HEK293 (cell line): ENCODE measurements around the gene RIPK3.

Source experiments
- FEZF1 ChIP-seq: fragments of 450-650 bp; formaldehyde crosslinking; IDR thresholded peaks from 2 replicates; pipeline ENCODE4 v1.5.1; 2016; ENCODE audit warnings: missing biosample characterization, missing genetic modification characterization
- GLIS1 ChIP-seq: fragments of 450-650 bp; formaldehyde crosslinking; IDR thresholded peaks from 2 replicates; pipeline ENCODE4 v1.5.1; 2016; ENCODE audit warnings: missing biosample characterization, missing genetic modification characterization
- INSM2 ChIP-seq: fragments of 450-650 bp; formaldehyde crosslinking; IDR thresholded peaks from 2 replicates; pipeline ENCODE4 v1.5.1; 2016; ENCODE audit warnings: missing biosample characterization, missing genetic modification characterization
- KLF8 ChIP-seq: fragments of 450-650 bp; formaldehyde crosslinking; IDR thresholded peaks from 2 replicates; pipeline ENCODE4 v1.5.1; 2016; ENCODE audit warnings: missing biosample characterization, missing genetic modification characterization
- KLF9 ChIP-seq: fragments of 450-650 bp; formaldehyde crosslinking; IDR thresholded peaks from 2 replicates; pipeline ENCODE4 v1.5.1; 2016; ENCODE audit warnings: missing biosample characterization, missing genetic modification characterization, low read depth
- PRDM2 ChIP-seq: fragments of 450-650 bp; formaldehyde crosslinking; IDR thresholded peaks from 2 replicates; pipeline ENCODE4 v1.5.1; 2016; ENCODE audit warnings: missing biosample characterization, missing genetic modification characterization, borderline replicate concordance
- PRDM4 ChIP-seq: fragments of 450-650 bp; formaldehyde crosslinking; IDR thresholded peaks from 2 replicates; pipeline ENCODE4 v1.5.1; 2017; ENCODE audit warnings: missing biosample characterization, missing genetic modification characterization
- ZBTB20 ChIP-seq: fragments of 450-650 bp; formaldehyde crosslinking; IDR thresholded peaks from 2 replicates; pipeline ENCODE4 v1.5.1; 2016; ENCODE audit warnings: missing biosample characterization, missing genetic modification characterization
- ZBTB6 ChIP-seq: fragments of 450-650 bp; formaldehyde crosslinking; IDR thresholded peaks from 2 replicates; pipeline ENCODE4 v1.5.1; 2017; ENCODE audit warnings: missing biosample characterization, missing genetic modification characterization
- ZBTB8A ChIP-seq: fragments of 450-650 bp; formaldehyde crosslinking; IDR thresholded peaks from 2 replicates; pipeline ENCODE4 v1.5.1; 2016; ENCODE audit warnings: missing biosample characterization, missing genetic modification characterization
- ZNF19 ChIP-seq: fragments of 450-650 bp; formaldehyde crosslinking; IDR thresholded peaks from 2 replicates; pipeline ENCODE4; 2016; ENCODE audit warnings: missing biosample characterization, missing genetic modification characterization, low read depth
- ZNF24 ChIP-seq: fragments of 450-650 bp; formaldehyde crosslinking; IDR thresholded peaks from 2 replicates; pipeline ENCODE4 v1.5.1; 2016; ENCODE audit warnings: missing biosample characterization, missing genetic modification characterization
- ZNF280C ChIP-seq: fragments of 450-650 bp; formaldehyde crosslinking; IDR thresholded peaks from 2 replicates; pipeline ENCODE4 v1.5.1; 2016; ENCODE audit warnings: missing biosample characterization, missing genetic modification characterization
- ZNF302 ChIP-seq: fragments of 450-650 bp; formaldehyde crosslinking; IDR thresholded peaks from 2 replicates; pipeline ENCODE4 v1.5.1; 2016; ENCODE audit warnings: missing biosample characterization, missing genetic modification characterization, low read depth
- ZNF362 ChIP-seq: fragments of 450-650 bp; formaldehyde crosslinking; IDR thresholded peaks from 2 replicates; pipeline ENCODE4 v1.5.1; 2016; ENCODE audit warnings: missing biosample characterization, missing genetic modification characterization
- ZNF423 ChIP-seq: fragments of 450-650 bp; formaldehyde crosslinking; IDR thresholded peaks from 2 replicates; pipeline ENCODE4 v1.5.1; 2016; ENCODE audit warnings: missing biosample characterization, missing genetic modification characterization
- ZNF692 ChIP-seq: fragments of 450-650 bp; formaldehyde crosslinking; IDR thresholded peaks from 2 replicates; pipeline ENCODE4 v1.5.1; 2016; ENCODE audit warnings: missing biosample characterization, missing genetic modification characterization
- ZNF76 ChIP-seq: fragments of 450-650 bp; formaldehyde crosslinking; IDR thresholded peaks from 2 replicates; pipeline ENCODE4; 2016; ENCODE audit warnings: low read depth, missing biosample characterization, missing genetic modification characterization, borderline replicate concordance

Gene RIPK3

GRCh38 chr14:24365600-24366412, 26.0 kb upstream of the RIPK3 start (continued):
- TF ChIP-seq PRDM4 (0 out of 2 replicates have a peak, but pooled peaks have one; percentile 42), ZNF302 (tag by site-specific recombination) (no peak), ZNF362 (tag by site-specific recombination) (no peak), ZBTB8A (peak; percentile 72), ZNF423 (0 out of 2 replicates have a peak, but pooled peaks have one; percentile 12), ZNF24 (tag by site-specific recombination) (0 out of 2 replicates have a peak, but pooled peaks have one; percentile 22), KLF9 (tag by site-specific recombination) (no peak), ZNF76 (0 out of 2 replicates have a peak, but pooled peaks have one; percentile 32), FEZF1 (tag by site-specific recombination) (no peak), ZNF692 (tag by site-specific recombination) (peak; percentile 81), KLF8 (tag by site-specific recombination) (peak; percentile 66), ZBTB20 (tag by site-specific recombination) (peak; percentile 53), PRDM2 (tag by site-specific recombination) (no peak), ZNF280C (tag by site-specific recombination) (no peak), ZBTB6 (tag by site-specific recombination) (no peak), ZNF19 (tag by site-specific recombination) (no peak), INSM2 (tag by site-specific recombination) (0 out of 2 replicates have a peak, but pooled peaks have one; percentile 43), GLIS1 (tag by site-specific recombination) (peak; percentile 66)
